GM23338 (cell line): ENCODE results near the gene MPRIP. TPM values are rescaled to one million over a fixed set of nuclear protein-coding genes. Genes with fewer than 3 reads are reported as not detected.
"Not testable (repeated sequence)": the region's sequence is repeated elsewhere in the genome, so short reads cannot be mapped to it uniquely, and the experiment has no call there.

ENCODE experiments used
- ATAC-seq: fragments of 200-7000 bp; cut with Tn5 transposase; 3 replicates; pipeline ENCODE4 v1.9.1; 2020
- DNase-seq: peaks from one replicate; pipeline ENCODE4 v3.0.0-alpha.2; 2015; ENCODE audit warnings: low spot score
- H2AFZ ChIP-seq: fragments of 200-600 bp; sonication (generic); 2 replicates; pipeline ENCODE4 v1.8.0; 2016; ENCODE audit warnings: antibody characterized with exemption, mild to moderate bottlenecking, moderate library complexity
- H3F3A ChIP-seq: fragments of 200-600 bp; sonication (generic); replicated peaks from 2 replicates; pipeline ENCODE4 v1.8.0; 2017; ENCODE audit warnings: antibody characterized with exemption, mixed run types, low read depth
- H3K27ac ChIP-seq: fragments of 200-600 bp; sonication (generic); 2 replicates; pipeline ENCODE4 v1.6.1; 2016; ENCODE audit warnings: low read depth
- H3K27me3 ChIP-seq: fragments of 200-600 bp; sonication (generic); 2 replicates; pipeline ENCODE4 v1.8.0; 2016; ENCODE audit warnings: mild to moderate bottlenecking, mixed run types, moderate library complexity; ENCODE audit not compliant: insufficient read depth
- H3K36me3 ChIP-seq: fragments of 200-600 bp; sonication (generic); 2 replicates; pipeline ENCODE4 v1.8.0; 2016; ENCODE audit warnings: mild to moderate bottlenecking; ENCODE audit not compliant: insufficient read depth
- H3K4me1 ChIP-seq: fragments of 200-600 bp; sonication (generic); 2 replicates; pipeline ENCODE4 v1.8.0; 2016; ENCODE audit warnings: mild to moderate bottlenecking, moderate library complexity; ENCODE audit not compliant: insufficient read depth
- H3K4me2 ChIP-seq: fragments of 200-600 bp; sonication (generic); 2 replicates; pipeline ENCODE4 v1.7.1; 2017; ENCODE audit warnings: mixed run types
- H3K4me3 ChIP-seq: fragments of 200-600 bp; sonication (generic); 2 replicates; pipeline ENCODE4 v1.6.1; 2016; ENCODE audit warnings: mixed run types
- H3K79me2 ChIP-seq: fragments of 200-600 bp; sonication (generic); replicated peaks from 2 replicates; pipeline ENCODE4 v1.8.0; 2017; ENCODE audit warnings: mild to moderate bottlenecking; ENCODE audit not compliant: insufficient read depth
- H3K9me2 ChIP-seq: fragments of 200-600 bp; sonication (generic); 2 replicates; pipeline ENCODE4 v1.8.0; 2017; ENCODE audit not compliant: insufficient read depth
- H4K20me1 ChIP-seq: fragments of 200-600 bp; sonication (generic); replicated peaks from 2 replicates; pipeline ENCODE4 v1.8.0; 2017; ENCODE audit warnings: mild to moderate bottlenecking; ENCODE audit not compliant: insufficient read depth
- H3K27ac Mint-ChIP-seq: 2 replicates; pipeline ENCODE4 v1.8.0; 2020; ENCODE audit warnings: inconsistent platforms, mild to moderate bottlenecking, moderate library complexity, mixed read lengths
- H3K27me3 Mint-ChIP-seq: 3 replicates; pipeline ENCODE4 v1.8.0; 2022; ENCODE audit warnings: low read depth, mild to moderate bottlenecking, moderate library complexity, mixed read lengths, inconsistent platforms; ENCODE audit not compliant: insufficient read depth, poor library complexity
- H3K36me3 Mint-ChIP-seq: 3 replicates; pipeline ENCODE4 v1.8.0; 2021; ENCODE audit warnings: low read depth, mild to moderate bottlenecking, inconsistent platforms, moderate library complexity, mixed read lengths
- H3K4me1 Mint-ChIP-seq: 3 replicates; pipeline ENCODE4 v1.8.0; 2020; ENCODE audit warnings: mild to moderate bottlenecking, inconsistent platforms, mixed read lengths
- H3K4me3 Mint-ChIP-seq: 3 replicates; pipeline ENCODE4 v1.8.0; 2021; ENCODE audit warnings: moderate library complexity, mild to moderate bottlenecking, inconsistent platforms, mixed read lengths
- H3K9me3 Mint-ChIP-seq: 3 replicates; pipeline ENCODE4 v1.8.0; 2020; ENCODE audit warnings: moderate library complexity, mild to moderate bottlenecking, inconsistent platforms, mixed read lengths
- CREB1 ChIP-seq: fragments of 250-450 bp; sonication (Bioruptor Pico); IDR thresholded peaks from 2 replicates; pipeline ENCODE4 v1.5.0; 2020; ENCODE audit warnings: low read depth, mild to moderate bottlenecking, moderate library complexity
- ETS1 ChIP-seq: IDR thresholded peaks from 2 replicates; pipeline ENCODE4 v1.6.1; 2016; ENCODE audit warnings: antibody characterized with exemption
- EZH2 ChIP-seq: fragments of 200-600 bp; sonication (generic); IDR thresholded peaks from one replicate; pipeline ENCODE4 v1.8.0; 2017; ENCODE audit warnings: antibody characterized with exemption, mild to moderate bottlenecking, low read depth; ENCODE audit not compliant: unreplicated experiment
- EZH2phosphoT487 ChIP-seq: fragments of 200-600 bp; sonication (generic); IDR thresholded peaks from one replicate; pipeline ENCODE4 v1.8.1; 2018; ENCODE audit warnings: antibody characterized with exemption; ENCODE audit not compliant: unreplicated experiment
- POLR2AphosphoS5 ChIP-seq: IDR thresholded peaks from 2 replicates; pipeline ENCODE4 v1.6.1; 2016; ENCODE audit warnings: antibody characterized with exemption, low read depth
- STAT1 ChIP-seq: IDR thresholded peaks from one replicate; pipeline ENCODE4 v1.6.1; 2016; ENCODE audit warnings: antibody characterized with exemption; ENCODE audit not compliant: unreplicated experiment
- ZNF114 ChIP-seq: fragments of 250-450 bp; sonication (Bioruptor Pico); IDR thresholded peaks from 2 replicates; pipeline ENCODE4 v1.5.0; 2020; ENCODE audit warnings: mild to moderate bottlenecking, moderate library complexity
- ZNF331 ChIP-seq: fragments of 250-450 bp; sonication (Bioruptor Pico); IDR thresholded peaks from 2 replicates; pipeline ENCODE4 v1.5.0; 2020; ENCODE audit warnings: low read depth, mild to moderate bottlenecking, moderate library complexity
- polyA plus RNA-seq: library from polyadenylated mRNA; unstranded; fragments of >200 nt; fragmentation: Nextera tagmentation; extraction: Ambion mirVana; gene quantifications from 2 replicates; pipeline ENCODE4 v1.2.1, GENCODE V29; 2016
- total RNA-seq: library from RNA; depleted of rRNA; stranded (reverse); fragments of >200 nt; shearing (Covaris generic); gene quantifications from 2 replicates; pipeline ENCODE4 v1.2.3, GENCODE V29; 2014

Gene MPRIP
- total and polyA plus RNA-seq, 2 experiments from 2014 or later, result 39.3 to 113 TPM

GRCh38 chr17:17156511-17156910 is 114.3 kb downstream of the MPRIP start:
- Histone ChIP-seq H2AFZ (no peak overlapping the region), H4K20me1 (no peaks in the 10 kb centered on the region), H3K9me2 (no peaks in the 10 kb centered on the region), H3K27ac (no peak overlapping the region), H3K27me3 (no peaks in the 10 kb centered on the region), H3K36me3 (no peaks in the 10 kb centered on the region; the same call in 1 of the 2 replicates), H3K4me3 (no peak overlapping the region), H3K79me2 (no peaks in the 10 kb centered on the region), H3K4me1 (no peaks in the 10 kb centered on the region), H3F3A (no peaks in the 10 kb centered on the region), H3K4me2 (no peak overlapping the region)
- no peaks in the 10 kb centered on the region for H3K4me1 Mint-ChIP-seq
- H3K4me3 Mint-ChIP-seq, result no peak overlapping the region
- no peaks in the 10 kb centered on the region for H3K27me3 Mint-ChIP-seq
- TF ChIP-seq POLR2AphosphoS5 (no peak), CREB1 (CRISPR knock-in tag) (no peak)
- no peaks in the 10 kb centered on the region for H3K9me3 Mint-ChIP-seq
- no peak for DNase-seq
- ATAC-seq, result no peak
- H3K36me3 Mint-ChIP-seq, result peaks cover 31% of the 10 kb centered on the region
- H3K27ac Mint-ChIP-seq, result no peak overlapping the region

GRCh38 chr17:17157041-17157440 is 114.8 kb downstream of the MPRIP start:
- Histone ChIP-seq H3K79me2 (no peaks in the 10 kb centered on the region), H4K20me1 (no peaks in the 10 kb centered on the region), H3K27ac (no peak overlapping the region), H3K36me3 (no peaks in the 10 kb centered on the region; the same call in 1 of the 2 replicates), H3F3A (no peaks in the 10 kb centered on the region), H3K27me3 (no peaks in the 10 kb centered on the region), H3K9me2 (no peaks in the 10 kb centered on the region), H3K4me3 (no peak overlapping the region), H3K4me2 (no peak overlapping the region), H3K4me1 (no peaks in the 10 kb centered on the region), H2AFZ (no peak overlapping the region)
- ATAC-seq, result no peak
- Mint-ChIP-seq H3K27me3 (no peaks in the 10 kb centered on the region), H3K4me1 (no peaks in the 10 kb centered on the region), H3K4me3 (no peak overlapping the region), H3K36me3 (peaks cover 31% of the 10 kb centered on the region), H3K9me3 (no peaks in the 10 kb centered on the region), H3K27ac (no peak overlapping the region)
- TF ChIP-seq ETS1 (no peak), EZH2 (no peak), ZNF331 (CRISPR knock-in tag) (no peak), EZH2phosphoT487 (no peak), ZNF114 (CRISPR knock-in tag) (no peak), STAT1 (no peak), POLR2AphosphoS5 (no peak)
- no peak for DNase-seq

- not testable (repeated sequence) for H3K4me3 Mint-ChIP-seq, H3K27me3 ChIP-seq, H3K4me2 ChIP-seq, H3K79me2 ChIP-seq, H3K4me3 ChIP-seq, H2AFZ ChIP-seq, DNase-seq, H3K27ac ChIP-seq, H3K9me2 ChIP-seq, H3K9me3 Mint-ChIP-seq, H3K36me3 ChIP-seq, ATAC-seq, H3K4me1 Mint-ChIP-seq, H3K27me3 Mint-ChIP-seq, H3F3A ChIP-seq, H3K27ac Mint-ChIP-seq, H3K4me1 ChIP-seq, H4K20me1 ChIP-seq
- H3K36me3 Mint-ChIP-seq, result peaks cover 34% of the 10 kb centered on the region
Observed at GRCh38 chr17:17158506-17158905, 116.2 kb downstream of the MPRIP start.
